Stimulated activated CD4-positive, alpha-beta T cell treated with anti-CD3 and anti-CD28 coated beads, Interleukin-2, amount 100 ng/mL, for 48 hours (primary cell): ENCODE measurements around the gene PSRC1.

Source experiments
- DNase-seq, 2 donors: peaks; one replicate each; pipeline ENCODE4 v3.0.0-alpha.2; 2020

The PSRC1 gene

DNA sequence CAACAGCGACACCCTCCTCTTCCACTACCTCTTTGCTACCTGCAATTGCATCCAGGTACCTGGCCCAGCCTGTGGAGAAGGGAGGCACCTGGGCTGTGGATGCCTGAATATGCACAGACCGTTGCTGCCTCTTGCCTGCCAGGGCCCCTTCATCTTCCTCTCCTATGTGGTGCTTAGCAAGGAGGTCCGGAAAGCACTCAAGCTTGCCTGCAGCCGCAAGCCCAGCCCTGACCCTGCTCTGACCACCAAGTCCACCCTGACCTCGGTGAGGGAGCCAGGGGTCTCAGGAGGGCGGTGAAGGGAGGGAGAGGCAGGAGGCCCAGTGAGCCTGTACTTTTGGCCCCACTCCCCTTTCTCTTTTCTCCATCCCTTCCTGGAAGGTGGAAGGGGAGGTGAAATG, 11.5 kb downstream of the PSRC1 start:
- DNase-seq: no peak

GRCh38 chr1:109270623-109271317, 12.2 kb downstream of the PSRC1 start:
- DNase-seq: no peak

GRCh38 chr1:109269981-109270622, 12.8 kb downstream of the PSRC1 start:
- DNase-seq: no peak

DNA sequence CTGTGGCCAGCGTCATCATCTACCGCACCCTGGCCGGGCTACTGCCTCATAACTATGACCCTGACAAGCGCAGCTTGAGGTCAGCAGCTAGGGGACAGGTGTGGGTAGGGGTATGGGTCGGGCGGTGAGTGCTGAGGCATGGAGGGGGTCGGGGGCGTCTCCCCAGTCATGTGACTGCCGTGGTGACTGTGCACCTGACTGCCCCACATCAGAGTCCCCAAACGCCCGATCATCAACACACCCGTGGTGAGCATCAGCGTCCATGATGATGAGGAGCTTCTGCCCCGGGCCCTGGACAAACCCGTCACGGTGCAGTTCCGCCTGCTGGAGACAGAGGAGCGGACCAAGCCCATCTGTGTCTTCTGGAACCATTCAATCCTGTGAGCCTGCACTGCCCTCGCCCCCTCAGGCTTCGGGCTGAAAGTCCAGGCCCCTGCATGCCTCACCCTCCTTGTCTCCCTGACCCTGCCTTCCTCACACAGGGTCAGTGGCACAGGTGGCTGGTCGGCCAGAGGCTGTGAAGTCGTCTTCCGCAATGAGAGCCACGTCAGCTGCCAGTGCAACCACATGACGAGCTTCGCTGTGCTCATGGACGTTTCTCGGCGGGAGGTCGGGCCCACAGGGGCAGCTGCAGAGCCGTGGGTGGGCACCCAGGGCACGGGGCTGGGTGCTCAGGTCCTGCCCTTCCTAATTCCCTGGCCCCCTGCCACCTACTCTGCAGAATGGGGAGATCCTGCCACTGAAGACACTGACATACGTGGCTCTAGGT, 13.5 kb downstream of the PSRC1 start:
- no peak for DNase-seq

GRCh38 chr1:109268431-109269211, 14.3 kb downstream of the PSRC1 start:
- DNase-seq: no peak

DNA sequence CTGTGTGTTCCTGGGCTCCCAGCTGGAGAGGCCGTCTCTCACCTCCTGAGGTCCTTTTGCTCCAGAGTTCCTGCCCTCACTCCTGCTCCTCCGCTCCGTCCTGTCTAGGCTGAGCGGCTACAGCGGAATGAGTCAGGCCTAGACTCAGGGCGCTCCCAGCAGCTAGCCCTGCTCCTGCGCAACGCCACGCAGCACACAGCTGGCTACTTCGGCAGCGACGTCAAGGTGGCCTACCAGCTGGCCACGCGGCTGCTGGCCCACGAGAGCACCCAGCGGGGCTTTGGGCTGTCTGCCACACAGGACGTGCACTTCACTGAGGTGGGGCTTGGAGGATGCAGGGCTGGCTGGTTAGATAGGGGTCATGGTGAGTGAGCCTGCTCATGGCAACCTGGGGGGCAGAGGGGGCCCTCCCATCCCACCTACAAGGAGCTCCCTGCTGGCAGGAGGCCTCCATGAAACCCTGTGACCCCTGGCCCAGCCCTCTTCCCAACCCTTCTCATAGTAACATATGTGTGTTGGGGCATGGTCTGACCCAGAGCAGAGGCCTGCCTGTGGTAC, 15.1 kb downstream of the PSRC1 start:
- DNase-seq: no peak

- DNase-seq: no peak
These were observed 16.0 kb downstream of the PSRC1 start for GRCh38 chr1:109266965-109267364.

- no peak for DNase-seq
These were observed 17.1 kb downstream of the PSRC1 start for GRCh38 chr1:109265741-109266330.

- DNase-seq: no peak
These were observed 17.9 kb downstream of the PSRC1 start for GRCh38 chr1:109265016-109265415.

GRCh38 chr1:109264379-109264755, 18.6 kb downstream of the PSRC1 start:
- no peak for DNase-seq

- DNase-seq: peak; percentile 87 to 88
These were observed 19.2 kb downstream of the PSRC1 start for GRCh38 chr1:109263597-109264378.

DNA sequence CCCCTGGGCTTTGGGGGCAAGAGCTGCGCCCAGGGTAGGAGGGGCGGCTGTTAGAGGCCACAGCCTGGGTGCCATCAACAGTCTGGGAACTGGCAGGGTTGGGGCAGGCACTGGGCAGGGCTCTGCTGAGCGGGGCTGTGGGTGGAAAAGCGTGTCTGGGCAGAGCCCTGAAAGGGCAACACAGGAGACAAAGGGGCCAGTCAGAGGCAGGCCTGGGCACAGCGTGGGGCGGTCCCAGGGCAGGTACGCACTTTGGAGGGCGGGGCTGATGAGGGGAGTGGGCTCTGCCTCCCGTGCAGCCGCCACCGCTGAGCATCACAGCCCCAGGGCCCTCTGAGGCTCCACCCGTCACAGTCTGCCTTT, 19.7 kb downstream of the PSRC1 start:
- DNase-seq: no peak

GRCh38 chr1:109262231-109263055, 20.5 kb downstream of the PSRC1 start:
- DNase-seq: no peak

DNA sequence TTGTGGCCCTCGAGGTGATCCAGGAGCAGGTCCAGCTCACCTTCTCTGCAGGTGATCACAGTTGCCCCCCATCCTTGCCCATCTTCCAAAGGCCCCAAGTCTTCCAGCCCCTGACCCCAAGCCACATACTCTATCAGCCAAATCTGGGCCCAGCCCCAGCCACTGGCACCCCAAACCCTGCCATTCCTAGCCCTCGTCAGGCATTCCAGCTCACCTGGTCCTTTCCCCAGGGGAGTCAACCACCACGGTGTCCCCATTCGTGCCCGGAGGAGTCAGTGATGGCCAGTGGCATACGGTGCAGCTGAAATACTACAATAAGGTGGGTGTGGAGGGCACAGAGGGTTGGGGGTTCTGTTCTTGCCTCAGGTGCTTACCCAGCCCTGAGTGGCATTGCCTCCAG, 21.4 kb downstream of the PSRC1 start:
- DNase-seq: no peak

DNA sequence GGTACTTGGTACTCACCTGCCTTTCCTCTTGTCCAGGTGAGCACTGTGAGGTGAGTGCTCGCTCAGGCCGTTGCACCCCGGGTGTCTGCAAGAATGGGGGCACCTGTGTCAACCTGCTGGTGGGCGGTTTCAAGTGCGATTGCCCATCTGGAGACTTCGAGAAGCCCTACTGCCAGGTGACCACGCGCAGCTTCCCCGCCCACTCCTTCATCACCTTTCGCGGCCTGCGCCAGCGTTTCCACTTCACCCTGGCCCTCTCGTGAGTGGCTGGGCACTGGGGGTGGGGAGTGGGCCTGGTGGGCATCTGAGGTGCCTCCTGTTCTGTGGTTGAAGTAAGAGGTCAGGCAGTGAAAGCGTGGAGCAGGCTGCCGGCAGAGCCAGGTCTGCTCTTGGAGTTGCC, 21.9 kb downstream of the PSRC1 start:
- no peak for DNase-seq

GRCh38 chr1:109259674-109260557, 23.0 kb downstream of the PSRC1 start:
- no peak for DNase-seq

GRCh38 chr1:109258481-109259466, 24.2 kb downstream of the PSRC1 start:
- DNase-seq: no peak

DNA sequence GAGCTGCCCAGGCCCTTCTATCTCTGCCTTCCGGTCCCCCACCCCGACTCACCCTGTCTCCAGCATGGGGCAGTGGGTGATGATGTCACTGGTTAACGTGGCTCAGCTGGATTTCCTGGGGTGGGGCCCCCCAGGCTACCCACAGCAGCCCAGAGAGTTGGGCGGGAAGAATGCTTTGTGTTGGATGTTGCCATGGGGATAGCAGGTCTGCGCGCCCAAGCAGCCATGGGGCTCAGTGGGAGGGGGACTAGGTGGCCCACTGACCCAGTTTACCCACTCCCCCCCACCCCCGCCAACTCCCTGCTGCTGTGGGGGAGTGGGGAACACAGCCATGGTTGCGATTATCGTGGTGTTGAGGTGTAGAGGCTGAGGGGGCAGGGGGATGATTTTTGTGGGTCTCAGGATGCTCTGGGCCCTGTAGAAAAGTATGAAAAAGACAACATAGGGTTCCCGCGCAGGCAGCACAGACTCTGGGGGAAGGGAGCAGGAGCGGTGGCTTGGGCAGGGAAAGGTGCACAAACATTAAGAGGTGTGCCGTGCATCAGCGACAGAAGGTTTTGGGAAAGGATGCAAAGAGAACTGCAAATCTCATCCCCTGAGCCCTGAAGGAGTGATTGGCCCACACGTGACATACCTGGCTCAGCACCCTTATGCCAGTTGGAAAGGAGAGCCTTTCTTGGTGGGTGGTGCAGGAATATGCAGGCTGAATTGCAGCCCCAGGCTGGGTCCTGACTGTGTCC, 25.1 kb downstream of the PSRC1 start:
- no peak for DNase-seq
